A673 (cell line): ENCODE results near the gene REG3A. TPM values are rescaled to one million over a fixed set of nuclear protein-coding genes. Genes with fewer than 3 reads are reported as not detected.

Source experiments
- BruUV-seq: library from RNA; stranded (reverse); fragments of 400-500 nt; replicated peaks from 2 replicates; lab custom pipeline; 2021; lab: Mats Ljungman, UMichigan
- CTCF ChIA-PET: fragments of 300-600 bp; sonication (Branson Sonifier 250); formaldehyde crosslinking; loops from one replicate; lab custom pipeline; 2022; ENCODE audit warnings: antibody characterized with exemption; lab: Charles Lee
- POLR2A ChIA-PET: fragments of 300-600 bp; sonication (Branson Sonifier 250); formaldehyde crosslinking; loops from one replicate; lab custom pipeline; 2022; ENCODE audit warnings: antibody characterized with exemption; ENCODE audit not compliant: low non-redundant PET; lab: Charles Lee
- DNase-seq: peaks from one replicate; pipeline ENCODE4 v3.0.0-alpha.2; 2015; ENCODE audit warnings: low spot score
- H3K27ac ChIP-seq: fragments of 200-600 bp; sonication (generic); 2 replicates; pipeline ENCODE4 v1.5.1; 2016; ENCODE audit warnings: mixed run types, low read depth, mild to moderate bottlenecking, mixed read lengths, antibody characterized with exemption, low read length; ENCODE audit not compliant: poor library complexity, severe bottlenecking
- H3K27me3 ChIP-seq: fragments of 200-600 bp; sonication (generic); replicated peaks from 2 replicates; pipeline ENCODE4 v1.6.1; 2017; ENCODE audit warnings: mixed run types, low read depth, mild to moderate bottlenecking, mixed read lengths, antibody characterized with exemption, low read length; ENCODE audit not compliant: insufficient read depth, poor library complexity
- H3K36me3 ChIP-seq: fragments of 200-600 bp; sonication (generic); 2 replicates; pipeline ENCODE4 v1.6.1; 2016; ENCODE audit warnings: mixed run types, mild to moderate bottlenecking, mixed read lengths, antibody characterized with exemption, low read length; ENCODE audit not compliant: insufficient read depth, poor library complexity, severe bottlenecking
- H3K4me1 ChIP-seq: fragments of 200-600 bp; sonication (generic); 2 replicates; pipeline ENCODE4 v1.6.1; 2017; ENCODE audit warnings: mixed run types, mild to moderate bottlenecking, mixed read lengths, antibody characterized with exemption, low read length; ENCODE audit not compliant: insufficient read depth, poor library complexity, severe bottlenecking
- H3K4me3 ChIP-seq: fragments of 200-600 bp; sonication (generic); 2 replicates; pipeline ENCODE4 v1.5.1; 2016; ENCODE audit warnings: low read depth, mixed run types, mild to moderate bottlenecking, mixed read lengths, low read length; ENCODE audit not compliant: poor library complexity, severe bottlenecking
- H3K9me3 ChIP-seq: fragments of 200-600 bp; sonication (generic); 2 replicates; pipeline ENCODE4 v1.6.1; 2016; ENCODE audit warnings: mixed run types, low read depth, mild to moderate bottlenecking, mixed read lengths, antibody characterized with exemption, low read length; ENCODE audit not compliant: poor library complexity, severe bottlenecking
- CTCF ChIP-seq: fragments of 300-800, 200-600 bp; sonication (generic); conservative IDR thresholded peaks from 2 replicates; pipeline ENCODE4 v1.5.1; 2017; ENCODE audit warnings: low read depth, mild to moderate bottlenecking, antibody characterized with exemption, low read length, moderate library complexity, mixed read lengths
- EZH2 ChIP-seq: fragments of 200-600 bp; sonication (generic); IDR thresholded peaks from 2 replicates; pipeline ENCODE4 v1.6.1; 2017; ENCODE audit warnings: borderline replicate concordance, low read depth, mild to moderate bottlenecking, mixed read lengths, antibody characterized with exemption, low read length; ENCODE audit not compliant: poor library complexity, severe bottlenecking
- intact Hi-C: fragments of 100-400 bp; cut with micrococcal nuclease; formaldehyde crosslinking; loops from one replicate; pipeline ENCODE4 v1.10.0; 2022; ENCODE audit not compliant: unreplicated experiment
- total RNA-seq: library from RNA; stranded (reverse); gene quantifications from 2 replicates; pipeline ENCODE4 v1.2.3, GENCODE V29; 2021

REG3A gene
- total RNA-seq, 1 experiment from 2014 or later: not detected

- Histone ChIP-seq H3K27me3 (no peaks in the 10 kb centered on the region), H3K9me3 (no peaks in the 10 kb centered on the region), H3K36me3 (no peaks in the 10 kb centered on the region), H3K4me1 (peaks cover 6% of the 10 kb centered on the region), H3K27ac (no peak overlapping the region), H3K4me3 (no peak overlapping the region)
- intact Hi-C loops: no loop called here
- POLR2A ChIA-PET: no interaction called here
- CTCF ChIA-PET: no interaction called here
- no peak for DNase-seq
- TF ChIP-seq EZH2 (no peak), CTCF (no peak)
- BruUV-seq: no TSS peak
These were observed 30.3 kb downstream of the REG3A start for GRCh38 chr2:79129260-79129659.

- Histone ChIP-seq H3K27ac (no peak overlapping the region), H3K4me1 (peaks cover 6% of the 10 kb centered on the region), H3K9me3 (no peaks in the 10 kb centered on the region), H3K27me3 (no peaks in the 10 kb centered on the region), H3K36me3 (no peaks in the 10 kb centered on the region), H3K4me3 (no peak overlapping the region)
- intact Hi-C loops: no loop called here
- CTCF ChIA-PET: no interaction called here
- no TSS peak for BruUV-seq
- no peak for DNase-seq
- TF ChIP-seq CTCF (no peak), EZH2 (no peak)
- POLR2A ChIA-PET: no interaction called here
These were observed 31.1 kb downstream of the REG3A start for GRCh38 chr2:79128406-79128805.

- H3K4me3 ChIP-seq: no peak overlapping the region
- DNase-seq: peak; percentile 75
- H3K4me1 ChIP-seq: peaks cover 6% of the 10 kb centered on the region
- ChIA-PET POLR2A (no interaction called here), CTCF (no interaction called here)
- no TSS peak for BruUV-seq
- H3K27me3 ChIP-seq: no peaks in the 10 kb centered on the region
- intact Hi-C loops: no loop called here
- H3K27ac ChIP-seq: no peak overlapping the region
- H3K9me3 ChIP-seq: no peaks in the 10 kb centered on the region
- TF ChIP-seq EZH2 (no peak), CTCF (no peak)
- no peaks in the 10 kb centered on the region for H3K36me3 ChIP-seq
These were observed 33.9 kb downstream of the REG3A start for GRCh38 chr2:79125721-79125985.
